Measurements from ENCODE around the gene SLC25A17.
"Not testable (repeated sequence)": the region's sequence is repeated elsewhere in the genome, so short reads cannot be mapped to it uniquely, and the experiment has no call there.

Gene SLC25A17

GRCh38 chr22:40758851-40759250 lies 60.3 kb downstream of the SLC25A17 start:
- in situ Hi-C loops (cut with MboI; ENCODE audit: low sequenced_read_pairs); DNase-seq (ENCODE audit: low spot score in 2 of 2); H3K9me3 ChIP-seq; H3K27me3 ChIP-seq (ENCODE audit: low read depth); H3K36me3 ChIP-seq (replicated peaks); H3K4me3 ChIP-seq: not testable (repeated sequence)
- peaks cover 14% of the 10 kb centered on the region for H3K4me1 ChIP-seq

GRCh38 chr22:40758390-40758789 lies 60.8 kb downstream of the SLC25A17 start:
- in situ Hi-C loops (cut with MboI; ENCODE audit: low sequenced_read_pairs), result no loop called here
- no peaks in the 10 kb centered on the region for H3K9me3 ChIP-seq
- H3K27me3 ChIP-seq (ENCODE audit: low read depth), result no peaks in the 10 kb centered on the region
- peaks cover 14% of the 10 kb centered on the region for H3K4me1 ChIP-seq
- DNase-seq (ENCODE audit: low spot score in 2 of 2), result no peak
- no peak overlapping the region for H3K4me3 ChIP-seq
- H3K36me3 ChIP-seq (replicated peaks), result no peaks in the 10 kb centered on the region

- Histone ChIP-seq H3K9me3 (no peaks in the 10 kb centered on the region), H3K36me3 (replicated peaks) (no peaks in the 10 kb centered on the region), H3K27me3 (ENCODE audit: low read depth) (no peaks in the 10 kb centered on the region), H3K4me1 (peaks cover 14% of the 10 kb centered on the region), H3K4me3 (no peak overlapping the region)
- in situ Hi-C loops (cut with MboI; ENCODE audit: low sequenced_read_pairs), result no loop called here
- no peak for DNase-seq (ENCODE audit: low spot score in 2 of 2)
These were observed 62.1 kb downstream of the SLC25A17 start for GRCh38 chr22:40757071-40757470.

GRCh38 chr22:40753114-40753513 lies 66.0 kb downstream of the SLC25A17 start:
- peaks cover 14% of the 10 kb centered on the region for H3K4me1 ChIP-seq
- in situ Hi-C loops (cut with MboI; ENCODE audit: low sequenced_read_pairs), result no loop called here
- H3K9me3 ChIP-seq, result peaks cover 4% of the 10 kb centered on the region
- no peak for DNase-seq (ENCODE audit: low spot score in 2 of 2)
- H3K4me3 ChIP-seq, result no peak overlapping the region
- no peaks in the 10 kb centered on the region for H3K27me3 ChIP-seq (ENCODE audit: low read depth)
- no peaks in the 10 kb centered on the region for H3K36me3 ChIP-seq (replicated peaks)

GRCh38 chr22:40751250-40751649 lies 67.9 kb downstream of the SLC25A17 start:
- no peak for DNase-seq (ENCODE audit: low spot score in 2 of 2)
- Histone ChIP-seq H3K4me3 (no peak overlapping the region), H3K9me3 (peaks cover 5% of the 10 kb centered on the region), H3K4me1 (peaks cover 6% of the 10 kb centered on the region), H3K27me3 (ENCODE audit: low read depth) (no peaks in the 10 kb centered on the region), H3K36me3 (replicated peaks) (no peaks in the 10 kb centered on the region)
- in situ Hi-C loops (cut with MboI; ENCODE audit: low sequenced_read_pairs), result no loop called here

- in situ Hi-C loops (cut with MboI; ENCODE audit: low sequenced_read_pairs), result no loop called here
- no peak for DNase-seq (ENCODE audit: low spot score in 2 of 2)
- H3K9me3 ChIP-seq, result peaks cover 5% of the 10 kb centered on the region
- no peaks in the 10 kb centered on the region for H3K27me3 ChIP-seq (ENCODE audit: low read depth)
- no peak overlapping the region for H3K4me3 ChIP-seq
- no peaks in the 10 kb centered on the region for H3K4me1 ChIP-seq
- H3K36me3 ChIP-seq (replicated peaks), result no peaks in the 10 kb centered on the region
These were observed 69.3 kb downstream of the SLC25A17 start for GRCh38 chr22:40749829-40750228.

- Histone ChIP-seq H3K36me3 (replicated peaks) (no peaks in the 10 kb centered on the region), H3K4me3 (no peak overlapping the region), H3K4me1 (peaks cover 2% of the 10 kb centered on the region; the same call in 1 of the 2 replicates), H3K9me3 (peaks cover 5% of the 10 kb centered on the region), H3K27me3 (ENCODE audit: low read depth) (no peaks in the 10 kb centered on the region)
- no peak for DNase-seq (ENCODE audit: low spot score in 2 of 2)
- in situ Hi-C loops (cut with MboI; ENCODE audit: low sequenced_read_pairs), result no loop called here
These were observed 70.5 kb downstream of the SLC25A17 start for GRCh38 chr22:40748388-40749355.

GRCh38 chr22:40747361-40747760 lies 71.8 kb downstream of the SLC25A17 start:
- Histone ChIP-seq H3K27me3 (ENCODE audit: low read depth) (no peaks in the 10 kb centered on the region), H3K9me3 (peaks cover 5% of the 10 kb centered on the region)
- in situ Hi-C loops (cut with MboI; ENCODE audit: low sequenced_read_pairs), result no loop called here

GRCh38 chr22:40746428-40747220 lies 72.5 kb downstream of the SLC25A17 start:
- Histone ChIP-seq H3K4me3 (no peak overlapping the region), H3K9me3 (peaks cover 5% of the 10 kb centered on the region), H3K36me3 (replicated peaks) (no peaks in the 10 kb centered on the region), H3K27me3 (ENCODE audit: low read depth) (no peaks in the 10 kb centered on the region), H3K4me1 (peaks cover 4% of the 10 kb centered on the region; the same call in 1 of the 2 replicates)
- in situ Hi-C loops (cut with MboI; ENCODE audit: low sequenced_read_pairs), result no loop called here
- no peak for DNase-seq (ENCODE audit: low spot score in 2 of 2)

More at GRCh38 chr22:40747361-40747760, 71.8 kb downstream of the SLC25A17 start:
- no peaks in the 10 kb centered on the region for H3K36me3 ChIP-seq (replicated peaks)
- DNase-seq (ENCODE audit: low spot score in 2 of 2), result no peak
- no peak overlapping the region for H3K4me3 ChIP-seq
- H3K4me1 ChIP-seq, result peaks cover 4% of the 10 kb centered on the region; the same call in 1 of the 2 replicates

GRCh38 chr22:40743768-40744167 lies 75.4 kb downstream of the SLC25A17 start:
- H3K4me3 ChIP-seq, result no peak overlapping the region
- in situ Hi-C loops (cut with MboI; ENCODE audit: low sequenced_read_pairs), result no loop called here
- H3K27me3 ChIP-seq (ENCODE audit: low read depth), result no peaks in the 10 kb centered on the region
- no peaks in the 10 kb centered on the region for H3K36me3 ChIP-seq (replicated peaks)
- H3K9me3 ChIP-seq, result peaks cover 5% of the 10 kb centered on the region
- no peak for DNase-seq (ENCODE audit: low spot score in 2 of 2)
- H3K4me1 ChIP-seq, result peaks cover 8% of the 10 kb centered on the region

GRCh38 chr22:40741116-40741515 lies 78.0 kb downstream of the SLC25A17 start:
- H3K36me3 ChIP-seq (replicated peaks), result no peaks in the 10 kb centered on the region
- no peak for DNase-seq (ENCODE audit: low spot score in 2 of 2)
- no peaks in the 10 kb centered on the region for H3K27me3 ChIP-seq (ENCODE audit: low read depth)
- peaks cover 8% of the 10 kb centered on the region for H3K4me1 ChIP-seq
- H3K4me3 ChIP-seq, result no peak overlapping the region
- H3K9me3 ChIP-seq, result no peaks in the 10 kb centered on the region
- in situ Hi-C loops (cut with MboI; ENCODE audit: low sequenced_read_pairs), result no loop called here

GRCh38 chr22:40739721-40740120 lies 79.4 kb downstream of the SLC25A17 start:
- no peaks in the 10 kb centered on the region for H3K27me3 ChIP-seq (ENCODE audit: low read depth)
- no peak for DNase-seq (ENCODE audit: low spot score in 2 of 2)
- H3K36me3 ChIP-seq (replicated peaks), result no peaks in the 10 kb centered on the region
- in situ Hi-C loops (cut with MboI; ENCODE audit: low sequenced_read_pairs), result no loop called here
- peaks cover 8% of the 10 kb centered on the region for H3K4me1 ChIP-seq
- H3K4me3 ChIP-seq, result no peak overlapping the region
- H3K9me3 ChIP-seq, result no peaks in the 10 kb centered on the region

- no peaks in the 10 kb centered on the region for H3K27me3 ChIP-seq (ENCODE audit: low read depth)
- in situ Hi-C loops (cut with MboI; ENCODE audit: low sequenced_read_pairs), result no loop called here
- DNase-seq (ENCODE audit: low spot score in 2 of 2), result no peak
These were observed 85.2 kb downstream of the SLC25A17 start for GRCh38 chr22:40733919-40734318.

GRCh38 chr22:40732999-40733292 lies 86.2 kb downstream of the SLC25A17 start:
- H3K9me3 ChIP-seq, result peaks cover 3% of the 10 kb centered on the region; the same call in 1 of the 2 replicates
- peaks cover 15% of the 10 kb centered on the region for H3K4me1 ChIP-seq
- in situ Hi-C loops (cut with MboI; ENCODE audit: low sequenced_read_pairs), result no loop called here
- H3K36me3 ChIP-seq (replicated peaks), result no peaks in the 10 kb centered on the region
- H3K27me3 ChIP-seq (ENCODE audit: low read depth), result no peaks in the 10 kb centered on the region
- H3K4me3 ChIP-seq, result no peak overlapping the region
- DNase-seq (ENCODE audit: low spot score in 2 of 2), result no peak

More at GRCh38 chr22:40733919-40734318, 85.2 kb downstream of the SLC25A17 start:
- Histone ChIP-seq H3K4me3 (no peak overlapping the region), H3K36me3 (replicated peaks) (no peaks in the 10 kb centered on the region), H3K9me3 (peaks cover 3% of the 10 kb centered on the region; the same call in 1 of the 2 replicates), H3K4me1 (peaks cover 10% of the 10 kb centered on the region)

All from HAP-1 (cell line).